Lung (tissue), 12 donors: Measurements from ENCODE around the gene OMD. TPM values are rescaled to one million over a fixed set of nuclear protein-coding genes. Genes with fewer than 3 reads are reported as not detected.

Source experiments
- ATAC-seq: fragments of 200-7000 bp; cut with Tn5 transposase; one replicate; pipeline ENCODE4 v1.9.1; 2020; ENCODE audit warnings: moderate number of reproducible peaks; ENCODE audit not compliant: insufficient read depth, low FRiP score
- DNase-seq, 3 donors: peaks; one replicate each; pipeline ENCODE4 v3.0.0-alpha.2; 2013 to 2017
- H3K27ac ChIP-seq, 2 donors: one replicate each; pipeline ENCODE4 v1.5.1; 2013; ENCODE audit warnings: mild to moderate bottlenecking in 2 of 2, moderate library complexity in 2 of 2, control low read depth in 1 of 2, inconsistent platforms in 1 of 2, low read depth in 1 of 2, low read length in 1 of 2
- H3K27me3 ChIP-seq, 3 donors: one replicate each; pipeline ENCODE4 v1.5.1; 2013; ENCODE audit warnings: low read length in 2 of 3; ENCODE audit not compliant: control insufficient read depth in 3 of 3, insufficient read depth in 3 of 3
- H3K36me3 ChIP-seq, 4 donors: one replicate each; pipeline ENCODE4 v1.5.1; 2013; ENCODE audit warnings: low read length in 4 of 4, mild to moderate bottlenecking in 1 of 4, moderate library complexity in 1 of 4; ENCODE audit not compliant: control insufficient read depth in 4 of 4, insufficient read depth in 4 of 4
- H3K4me1 ChIP-seq, 5 donors: one replicate each; pipeline ENCODE4 v1.5.1; 2013; ENCODE audit warnings: low read length in 5 of 5, mild to moderate bottlenecking in 2 of 5, moderate library complexity in 1 of 5; ENCODE audit not compliant: control insufficient read depth in 5 of 5, insufficient read depth in 5 of 5
- H3K4me3 ChIP-seq: one replicate; pipeline ENCODE4 v1.5.1; 2013; ENCODE audit warnings: mild to moderate bottlenecking, control low read depth, moderate library complexity
- H3K9ac ChIP-seq, 2 donors: one replicate each; pipeline ENCODE4 v1.5.1; 2013; ENCODE audit warnings: low read length in 2 of 2, control low read depth in 1 of 2; ENCODE audit not compliant: insufficient read depth in 1 of 2
- H3K9me3 ChIP-seq, 4 donors: one replicate each; pipeline ENCODE4 v1.5.1; 2013; ENCODE audit warnings: low read length in 3 of 4, mild to moderate bottlenecking in 1 of 4, moderate library complexity in 1 of 4; ENCODE audit not compliant: control insufficient read depth in 4 of 4, insufficient read depth in 3 of 4
- CTCF ChIP-seq: IDR thresholded peaks from 2 replicates; pipeline ENCODE4 v1.5.1; 2012; ENCODE audit warnings: mild to moderate bottlenecking; ENCODE audit errors: control extremely low read depth, extremely low read depth
- WGBS, 2 donors: extraction: QIAGEN DNeasy Blood & Tissue Kit; methylation state at CpG; one replicate each; pipeline ENCODE4 v1.1.7; 2013; 5-methylcytosine and 5-hydroxymethylcytosine counted together
- polyA plus RNA-seq, 2 donors: library from polyadenylated mRNA; stranded (reverse); fragments of 200-250 nt; gene quantifications; one replicate each; pipeline ENCODE4 v1.2.1, GENCODE V29; 2013
- total RNA-seq, 2 donors: library from RNA; depleted of rRNA in 1 of 2; stranded (reverse); fragments of >200 nt in 1 of 2; gene quantifications; one replicate each; pipeline ENCODE4 v1.2.1, GENCODE V29; 2014 to 2021
- donor health status: control.
- donor health status: control.
- donor health status: Bipolar disorder and iron deficiency.
- donor health status: healthy.
- donor health status: DM: yes; HTN: yes; CAD: no.

The OMD gene
- total and polyA plus RNA-seq, 4 donors: 0.30 to 5.6 (median 1.6) TPM

DNA sequence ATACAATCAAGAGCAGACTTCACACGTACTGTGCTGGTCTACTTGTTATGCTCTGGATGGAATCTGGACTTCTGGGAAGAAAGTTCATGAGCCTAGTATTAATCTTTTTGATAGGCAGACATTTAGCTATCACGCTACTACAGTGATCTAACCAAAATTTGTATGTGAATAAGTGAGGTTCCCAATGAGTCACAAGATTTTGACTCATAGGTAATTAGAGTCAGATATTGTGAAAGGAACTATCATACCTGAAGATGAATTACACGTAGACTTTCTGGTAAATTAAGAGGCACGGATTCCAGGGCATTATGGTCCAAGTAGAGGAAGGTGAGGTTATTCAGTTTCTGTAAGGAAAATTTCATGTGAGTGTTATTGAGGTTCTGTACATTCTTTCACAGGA, 38.3 kb downstream of the OMD start:
- TF ChIP-seq CTCF: no peak
- no peak overlapping the region for H3K9ac ChIP-seq
- ATAC-seq (no peak), DNase-seq (no peak)
- peaks cover 0 to 4% (median 0%) of the 10 kb centered on the region in 4 donors for H3K36me3 ChIP-seq
- no peaks in the 10 kb centered on the region for H3K27me3 ChIP-seq
- H3K4me3 ChIP-seq: no peak overlapping the region
- peak overlapping the region in 1 of 2 donors; percentile 9 for H3K27ac ChIP-seq
- WGBS, 2 donors: 94 to 99% methylated on average over 4 of the region's 4 CpGs
- no peaks in the 10 kb centered on the region for H3K4me1 ChIP-seq
- no peaks in the 10 kb centered on the region for H3K9me3 ChIP-seq

DNA sequence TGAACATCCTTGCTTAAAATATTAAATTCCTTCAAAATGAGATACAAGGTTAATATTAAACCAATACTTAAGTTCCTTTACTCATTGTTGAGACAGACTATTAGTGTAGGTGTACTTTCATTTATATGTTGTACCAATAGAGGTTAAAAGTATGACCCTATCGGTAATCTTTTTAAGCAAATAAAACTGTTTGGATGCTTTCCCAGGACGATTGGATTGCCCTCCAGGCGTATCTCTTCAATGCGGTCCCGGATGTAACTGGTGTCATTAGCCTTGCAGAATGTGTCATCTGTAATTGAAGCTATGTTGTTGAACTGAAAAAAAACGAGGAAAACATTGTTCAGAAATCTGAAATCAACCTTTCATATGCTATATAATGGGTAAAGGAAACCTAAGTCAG, 38.8 kb downstream of the OMD start:
- Histone ChIP-seq H3K36me3 (peaks cover 0 to under 1% (median 0%) of the 10 kb centered on the region in 4 donors), H3K27ac (peak overlapping the region in 1 of 2 donors; percentile 9), H3K9me3 (no peaks in the 10 kb centered on the region), H3K9ac (no peak overlapping the region), H3K27me3 (no peaks in the 10 kb centered on the region), H3K4me1 (no peaks in the 10 kb centered on the region), H3K4me3 (no peak overlapping the region)
- TF ChIP-seq CTCF: no peak
- no peak for DNase-seq
- ATAC-seq: no peak
- WGBS, 2 donors: 77 to 91% methylated on average over 6 of the region's 6 CpGs

- H3K4me3 ChIP-seq: no peak overlapping the region
- no peak for DNase-seq
- H3K9me3 ChIP-seq: no peaks in the 10 kb centered on the region
- TF ChIP-seq CTCF: no peak
- H3K36me3 ChIP-seq: no peaks in the 10 kb centered on the region
- H3K27me3 ChIP-seq: no peaks in the 10 kb centered on the region
- ATAC-seq: no peak
- no peak overlapping the region for H3K9ac ChIP-seq
- WGBS, 2 donors: 84 to 89% methylated on average over 3 of the region's 3 CpGs
- H3K4me1 ChIP-seq: no peaks in the 10 kb centered on the region
- no peak overlapping the region for H3K27ac ChIP-seq
Observed at GRCh38 chr9:92385001-92385400, 39.3 kb downstream of the OMD start.

GRCh38 chr9:92384375-92384774, 39.9 kb downstream of the OMD start:
- no peak for TF ChIP-seq CTCF
- no peak overlapping the region for H3K9ac ChIP-seq

More at GRCh38 chr9:92384375-92384774, 39.9 kb downstream of the OMD start:
- Histone ChIP-seq H3K4me3 (no peak overlapping the region), H3K27me3 (no peaks in the 10 kb centered on the region), H3K36me3 (no peaks in the 10 kb centered on the region), H3K27ac (no peak overlapping the region), H3K9me3 (no peaks in the 10 kb centered on the region), H3K4me1 (no peaks in the 10 kb centered on the region)
- DNase-seq (no peak), ATAC-seq (no peak)
- WGBS, 2 donors: 87 to 91% methylated on average over 1 of the region's 1 CpG
